Measurements from ENCODE around the gene TBX6.
A peak's percentile ranks its signal among the peaks of the same experiment; 100 is the strongest.

DNA sequence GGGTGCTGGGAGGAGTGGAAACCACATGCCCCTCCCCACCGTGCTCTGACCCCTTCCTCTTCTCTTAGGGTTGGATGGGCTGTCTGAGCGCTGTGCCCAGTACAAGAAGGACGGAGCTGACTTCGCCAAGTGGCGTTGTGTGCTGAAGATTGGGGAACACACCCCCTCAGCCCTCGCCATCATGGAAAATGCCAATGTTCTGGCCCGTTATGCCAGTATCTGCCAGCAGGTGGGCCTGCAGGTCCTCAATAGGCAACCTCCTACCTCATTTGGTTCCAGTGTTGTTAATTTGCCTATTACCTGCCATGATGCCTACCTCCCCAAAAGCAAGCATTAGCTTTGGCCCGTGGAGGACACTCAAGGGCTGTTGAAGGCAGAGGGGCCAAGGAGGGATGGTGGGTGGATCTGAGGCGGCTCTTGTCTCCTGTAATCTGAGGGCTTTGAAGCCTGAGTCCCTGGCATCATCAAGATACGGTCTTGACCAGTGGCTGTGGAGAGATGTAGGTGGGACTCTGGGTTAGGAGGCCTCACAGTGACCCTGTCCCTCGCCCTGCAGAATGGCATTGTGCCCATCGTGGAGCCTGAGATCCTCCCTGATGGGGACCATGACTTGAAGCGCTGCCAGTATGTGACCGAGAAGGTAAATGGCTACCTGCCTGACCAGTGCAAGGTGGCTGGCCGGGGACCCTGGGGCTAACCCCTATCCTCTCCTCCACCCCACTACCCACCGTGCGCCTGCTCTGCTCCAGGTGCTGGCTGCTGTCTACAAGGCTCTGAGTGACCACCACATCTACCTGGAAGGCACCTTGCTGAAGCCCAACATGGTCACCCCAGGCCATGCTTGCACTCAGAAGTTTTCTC lies 22.7 kb downstream of the TBX6 start:
- no peak for TF ChIP-seq POLR2A (IDR thresholded peaks at IDR 0.05)
- TF ChIP-seq, protein P1, sequence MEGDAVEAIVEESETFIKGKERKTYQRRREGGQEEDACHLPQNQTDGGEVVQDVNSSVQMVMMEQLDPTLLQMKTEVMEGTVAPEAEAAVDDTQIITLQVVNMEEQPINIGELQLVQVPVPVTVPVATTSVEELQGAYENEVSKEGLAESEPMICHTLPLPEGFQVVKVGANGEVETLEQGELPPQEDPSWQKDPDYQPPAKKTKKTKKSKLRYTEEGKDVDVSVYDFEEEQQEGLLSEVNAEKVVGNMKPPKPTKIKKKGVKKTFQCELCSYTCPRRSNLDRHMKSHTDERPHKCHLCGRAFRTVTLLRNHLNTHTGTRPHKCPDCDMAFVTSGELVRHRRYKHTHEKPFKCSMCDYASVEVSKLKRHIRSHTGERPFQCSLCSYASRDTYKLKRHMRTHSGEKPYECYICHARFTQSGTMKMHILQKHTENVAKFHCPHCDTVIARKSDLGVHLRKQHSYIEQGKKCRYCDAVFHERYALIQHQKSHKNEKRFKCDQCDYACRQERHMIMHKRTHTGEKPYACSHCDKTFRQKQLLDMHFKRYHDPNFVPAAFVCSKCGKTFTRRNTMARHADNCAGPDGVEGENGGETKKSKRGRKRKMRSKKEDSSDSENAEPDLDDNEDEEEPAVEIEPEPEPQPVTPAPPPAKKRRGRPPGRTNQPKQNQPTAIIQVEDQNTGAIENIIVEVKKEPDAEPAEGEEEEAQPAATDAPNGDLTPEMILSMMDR (IDR thresholded peaks at IDR 0.05): peak in 8 of 12 donors; percentile 7 to 33 (median 20)

All from heart left ventricle (tissue), 13 donors.